Uterus (tissue), 2 donors: ENCODE data around the gene IRF8.

Experiments used
- CTCF ChIP-seq, 4 experiments: fragments of 200-600 bp in 2 of 4; fragments of 450-650 bp in 2 of 4; sonication (generic) in 2 of 4; IDR thresholded peaks; one replicate each; pipeline ENCODE4 v1.5.1; 2016 to 2019; ENCODE audit warnings: antibody characterized with exemption in 4 of 4, mild to moderate bottlenecking in 2 of 4, moderate library complexity in 1 of 4
- POLR2A ChIP-seq, 2 donors: fragments of 450-650 bp; IDR thresholded peaks; one replicate each; pipeline ENCODE4 v1.6.1; 2016; ENCODE audit warnings: antibody characterized with exemption in 2 of 2, mild to moderate bottlenecking in 1 of 2, moderate library complexity in 1 of 2

DNA sequence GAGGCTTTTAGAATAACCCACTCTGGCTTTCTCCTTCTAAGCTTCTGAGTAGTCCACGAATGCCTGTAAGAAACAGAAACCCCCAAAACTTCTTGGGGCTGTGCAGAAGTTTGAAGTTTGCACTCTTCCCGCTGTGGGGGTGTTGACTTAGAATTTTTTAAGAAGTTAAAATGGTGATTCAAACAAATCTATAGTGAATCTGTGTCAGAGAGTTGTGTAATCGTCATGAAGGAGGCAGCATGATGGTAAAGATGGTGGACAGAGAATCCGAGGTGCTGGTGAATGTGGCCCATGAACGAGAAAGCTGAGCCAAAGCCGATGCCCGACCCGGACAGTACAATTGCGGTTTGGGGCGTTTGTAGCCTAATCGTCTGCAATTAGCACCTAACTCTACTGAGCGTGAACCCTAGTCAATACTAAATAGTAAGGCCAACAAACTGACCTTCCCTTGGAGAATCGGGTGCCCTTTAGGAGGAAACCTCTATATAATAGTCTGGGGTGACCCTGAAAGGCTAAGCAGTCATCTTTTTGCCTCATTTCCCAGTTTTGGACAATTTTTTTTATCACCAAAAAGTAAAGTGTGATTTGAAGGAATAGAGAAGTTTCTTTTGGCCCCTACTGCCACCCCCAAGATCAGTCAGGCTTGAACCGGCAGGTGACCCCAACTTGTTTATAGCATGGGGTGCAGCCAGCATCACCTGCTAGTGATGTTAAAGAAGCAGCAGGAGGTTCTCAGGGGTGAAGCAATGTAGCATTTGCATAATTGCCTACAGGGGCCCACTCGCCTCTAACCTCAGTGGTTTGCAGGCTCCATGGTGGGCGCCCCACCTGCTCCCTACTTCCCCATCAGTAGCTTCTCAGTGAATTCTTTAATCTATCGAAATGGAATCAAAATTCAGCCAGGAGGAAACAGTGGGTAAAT, 11.2 kb downstream of the IRF8 start:
- TF ChIP-seq POLR2A (IDR thresholded peaks at IDR 0.05) (no peak), CTCF (IDR thresholded peaks at IDR 0.05) (no peak)
